ENCODE data around the gene VANGL2.

GRCh38 chr1:160352555-160352954 is 47.8 kb upstream of the VANGL2 start:
- TF ChIP-seq CTCF (IDR thresholded peaks at IDR 0.05) (no peak), POLR2A (IDR thresholded peaks at IDR 0.05) (no peak), POLR2AphosphoS5 (IDR thresholded peaks at IDR 0.05) (no peak)

Measured in transverse colon (tissue), 4 donors.